Measurements from ENCODE around the gene HIBADH.
"Not testable (repeated sequence)": the region's sequence is repeated elsewhere in the genome, so short reads cannot be mapped to it uniquely, and the experiment has no call there.

The HIBADH gene

DNA sequence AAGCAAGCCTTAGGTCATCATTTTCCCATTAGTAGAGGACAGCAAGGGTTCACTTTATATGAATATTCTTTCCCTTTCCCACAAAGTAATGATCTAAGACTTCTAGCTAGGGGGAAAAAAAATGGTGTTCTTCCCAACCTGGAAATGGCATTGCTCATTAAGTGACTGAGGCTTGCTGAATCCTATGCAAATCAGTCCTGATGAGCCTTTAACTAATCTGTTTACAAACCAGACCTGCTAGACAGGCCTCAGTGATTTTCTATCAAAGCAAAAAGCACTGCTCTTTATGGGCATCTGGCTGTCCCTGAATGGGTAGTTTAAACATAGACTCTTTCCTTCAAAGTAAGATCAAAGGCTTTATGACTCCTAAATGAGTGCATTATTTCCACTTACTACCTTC lies 146.3 kb downstream of the HIBADH start:
- H3K27ac ChIP-seq: peak overlapping the region; percentile 44
- TF ChIP-seq, protein P1, sequence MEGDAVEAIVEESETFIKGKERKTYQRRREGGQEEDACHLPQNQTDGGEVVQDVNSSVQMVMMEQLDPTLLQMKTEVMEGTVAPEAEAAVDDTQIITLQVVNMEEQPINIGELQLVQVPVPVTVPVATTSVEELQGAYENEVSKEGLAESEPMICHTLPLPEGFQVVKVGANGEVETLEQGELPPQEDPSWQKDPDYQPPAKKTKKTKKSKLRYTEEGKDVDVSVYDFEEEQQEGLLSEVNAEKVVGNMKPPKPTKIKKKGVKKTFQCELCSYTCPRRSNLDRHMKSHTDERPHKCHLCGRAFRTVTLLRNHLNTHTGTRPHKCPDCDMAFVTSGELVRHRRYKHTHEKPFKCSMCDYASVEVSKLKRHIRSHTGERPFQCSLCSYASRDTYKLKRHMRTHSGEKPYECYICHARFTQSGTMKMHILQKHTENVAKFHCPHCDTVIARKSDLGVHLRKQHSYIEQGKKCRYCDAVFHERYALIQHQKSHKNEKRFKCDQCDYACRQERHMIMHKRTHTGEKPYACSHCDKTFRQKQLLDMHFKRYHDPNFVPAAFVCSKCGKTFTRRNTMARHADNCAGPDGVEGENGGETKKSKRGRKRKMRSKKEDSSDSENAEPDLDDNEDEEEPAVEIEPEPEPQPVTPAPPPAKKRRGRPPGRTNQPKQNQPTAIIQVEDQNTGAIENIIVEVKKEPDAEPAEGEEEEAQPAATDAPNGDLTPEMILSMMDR (conservative IDR thresholded peaks at IDR 0.05): no peak

DNA sequence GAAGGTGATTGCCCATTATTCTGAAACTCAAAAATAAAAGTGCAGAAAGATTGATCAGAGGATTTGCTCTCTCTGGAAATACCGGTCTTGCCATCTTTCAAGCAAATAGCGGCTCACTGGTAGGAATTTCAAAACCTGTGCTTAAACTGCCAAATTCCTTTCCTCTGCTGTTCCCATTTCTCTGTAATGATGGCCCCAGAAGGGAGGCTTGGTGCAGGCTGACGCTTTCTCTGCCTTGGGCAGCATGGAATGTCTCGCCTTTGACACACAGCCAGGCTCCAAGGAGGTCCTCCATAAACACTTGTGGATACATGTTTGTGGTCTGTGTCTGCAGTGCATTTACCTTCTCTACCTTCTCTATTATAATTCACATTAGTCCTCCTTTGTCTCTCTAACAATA lies 146.8 kb downstream of the HIBADH start:
- TF ChIP-seq, protein P1 (conservative IDR thresholded peaks at IDR 0.05): no peak
- H3K27ac ChIP-seq: peak overlapping the region; percentile 44; the same call in 1 of the 2 replicates

DNA sequence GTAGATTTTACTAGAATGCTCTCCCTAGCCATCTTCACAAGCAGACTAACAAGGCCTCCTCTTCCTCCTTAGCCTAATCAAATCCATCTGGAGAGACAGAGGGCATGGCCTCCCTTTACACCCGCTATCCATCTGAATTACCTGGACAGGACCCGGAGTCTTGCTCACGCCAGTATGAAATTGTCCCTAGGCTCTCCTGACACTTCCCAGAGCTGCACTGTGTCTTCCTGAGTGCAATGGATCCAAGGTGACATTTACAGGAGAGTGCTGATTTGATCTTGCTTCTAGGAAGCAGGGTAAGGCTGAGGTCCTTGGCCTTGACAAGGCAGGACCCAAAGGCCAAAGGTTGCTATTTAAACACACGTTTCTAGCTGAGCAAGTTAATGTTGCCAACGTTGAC lies 147.8 kb downstream of the HIBADH start:
- H3K27ac ChIP-seq: no peak overlapping the region
- TF ChIP-seq, protein P1 (conservative IDR thresholded peaks at IDR 0.05): no peak

DNA sequence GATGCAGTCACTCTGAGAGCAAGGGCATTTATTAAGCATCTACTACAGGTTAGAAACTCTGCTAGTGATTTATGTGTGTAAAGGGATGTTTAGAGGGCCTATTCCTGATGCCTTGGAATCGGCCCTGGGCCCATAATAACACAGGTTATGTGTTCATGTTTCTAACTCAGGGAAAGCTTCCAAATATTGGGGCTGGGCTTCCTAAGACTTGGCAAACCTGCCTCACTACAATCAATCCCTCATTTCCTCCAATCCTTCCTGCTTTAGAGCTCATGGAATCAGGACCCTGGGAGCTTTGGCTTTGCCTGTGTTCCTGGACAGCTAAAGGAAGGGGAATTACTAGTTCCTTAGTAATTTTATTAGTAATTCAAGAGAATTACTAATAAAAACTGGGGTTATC lies 148.8 kb downstream of the HIBADH start:
- no peak overlapping the region for H3K27ac ChIP-seq
- TF ChIP-seq, protein P1 (conservative IDR thresholded peaks at IDR 0.05): no peak

DNA sequence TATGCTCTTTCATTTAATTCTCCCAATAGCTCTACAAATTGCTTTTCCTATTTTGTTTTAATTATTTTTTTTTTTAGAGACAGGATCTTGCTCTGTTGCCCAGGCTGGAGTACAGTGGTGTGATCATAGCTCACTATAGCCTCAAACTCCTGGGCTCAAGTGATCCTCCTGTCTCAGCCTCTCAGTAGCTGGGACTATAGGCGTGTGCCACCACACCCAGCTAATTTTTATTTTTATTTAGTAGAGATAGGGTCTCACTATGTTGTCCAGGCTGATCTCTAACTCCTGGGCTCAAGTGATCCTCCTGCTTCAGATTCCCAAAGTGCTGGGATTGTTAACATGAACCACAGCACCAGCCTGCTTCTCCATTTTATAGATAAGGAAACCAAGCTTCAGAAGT lies 151.3 kb downstream of the HIBADH start:
- not testable (repeated sequence) for H3K27ac ChIP-seq

DNA sequence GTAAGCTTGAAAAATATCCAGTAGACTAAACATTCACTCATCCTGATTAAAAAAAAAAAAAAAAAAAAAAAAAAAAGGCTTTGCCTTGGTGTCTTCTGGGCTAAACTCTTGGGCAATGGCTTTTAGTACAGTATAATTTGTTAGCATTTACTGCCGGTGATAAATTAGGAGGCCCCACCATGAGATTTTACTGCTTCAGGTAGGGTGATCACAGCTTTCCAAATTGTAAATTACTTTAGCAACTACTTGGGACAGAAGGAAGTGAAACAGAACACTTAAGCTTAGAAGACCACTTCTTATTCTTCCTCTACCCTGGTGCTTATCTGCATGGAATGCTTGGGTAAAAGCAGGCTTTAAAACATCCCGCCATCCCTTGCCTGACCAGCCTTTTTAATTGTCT lies 152.1 kb downstream of the HIBADH start:
- H3K27ac ChIP-seq: 0 out of 2 replicates have a peak overlapping the region, but pooled peaks have one; percentile 20
- TF ChIP-seq, protein P1 (conservative IDR thresholded peaks at IDR 0.05): no peak

DNA sequence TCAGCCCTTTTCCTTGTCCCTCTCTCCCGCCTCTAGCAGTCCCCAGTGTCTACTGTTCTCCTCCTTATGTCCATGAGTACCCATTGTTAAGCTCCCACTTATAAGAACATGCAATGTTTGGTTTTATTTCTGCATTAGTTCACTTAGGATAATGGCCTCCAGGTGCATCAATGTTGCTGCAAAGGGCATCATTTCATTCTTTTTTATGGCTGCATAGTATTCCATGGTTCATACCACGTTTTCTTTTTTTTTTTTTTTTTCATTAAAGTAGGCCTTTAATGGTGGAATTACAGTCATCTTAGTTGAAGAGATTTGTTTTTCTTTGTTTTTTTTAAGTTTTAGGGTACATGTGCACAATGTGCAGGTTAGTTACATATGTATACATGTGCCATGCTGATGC lies 160.8 kb downstream of the HIBADH start:
- not testable (repeated sequence) for H3K27ac ChIP-seq

DNA sequence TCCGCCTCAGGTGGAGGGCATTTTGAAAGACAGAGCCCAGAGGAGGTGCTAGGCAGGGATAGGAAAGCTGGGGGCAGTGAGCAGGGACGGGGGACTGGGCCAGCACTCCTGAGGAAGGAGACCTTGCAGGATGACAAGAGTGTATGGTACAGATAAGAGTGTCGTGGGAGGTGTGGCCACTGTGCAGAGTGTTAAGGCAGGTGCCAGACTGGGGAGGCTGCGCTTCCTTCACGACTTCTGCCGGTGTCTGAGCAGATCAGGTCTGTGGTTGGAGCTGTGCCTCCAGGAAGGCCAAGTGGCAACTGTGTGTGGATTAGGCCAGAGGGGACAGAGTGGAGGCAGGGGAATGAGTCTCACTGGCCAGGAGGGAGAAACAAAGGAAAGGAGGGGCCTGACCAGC lies 161.7 kb downstream of the HIBADH start:
- no peak overlapping the region for H3K27ac ChIP-seq
- TF ChIP-seq, protein P1 (conservative IDR thresholded peaks at IDR 0.05): no peak

DNA sequence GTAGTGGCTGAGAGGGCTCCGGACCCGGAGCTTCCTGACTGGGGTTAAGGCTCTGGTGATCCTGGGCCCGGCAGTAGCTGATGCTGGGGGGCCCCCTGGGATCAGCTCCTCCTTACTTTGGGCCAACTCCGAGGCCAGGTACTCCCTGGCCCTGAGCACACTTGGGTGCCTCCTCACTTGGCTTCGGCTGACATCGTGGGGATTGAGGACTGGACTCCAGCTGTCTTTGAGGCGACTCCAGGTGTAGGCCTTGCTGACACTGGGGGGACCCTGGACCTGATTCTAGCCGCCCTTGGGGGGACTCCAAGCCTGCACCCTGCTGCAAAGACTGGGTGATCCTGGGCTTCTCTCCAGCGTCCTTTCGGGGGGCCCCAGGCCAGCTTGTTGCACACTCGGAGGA lies 170.5 kb downstream of the HIBADH start:
- no peak overlapping the region for H3K27ac ChIP-seq
- TF ChIP-seq, protein P1 (conservative IDR thresholded peaks at IDR 0.05): no peak
